Testis (tissue), 2 donors: ENCODE data around the gene OSBPL3.

Source experiments
- POLR2A ChIP-seq: fragments of 450-650 bp; IDR thresholded peaks from one replicate; pipeline ENCODE4 v1.6.1; 2017; ENCODE audit warnings: antibody characterized with exemption, mild to moderate bottlenecking, moderate library complexity
- TF ChIP-seq, protein P1 (sequence below), 3 experiments: fragments of 450-650 bp in 2 of 3; fragments of 200-600 bp in 1 of 3; sonication (generic) in 1 of 3; IDR thresholded peaks; one replicate each; pipeline ENCODE4 v1.5.1; 2016 to 2019; ENCODE audit warnings: antibody characterized with exemption in 3 of 3, mild to moderate bottlenecking in 2 of 3, moderate library complexity in 1 of 3

- TF ChIP-seq, protein P1, sequence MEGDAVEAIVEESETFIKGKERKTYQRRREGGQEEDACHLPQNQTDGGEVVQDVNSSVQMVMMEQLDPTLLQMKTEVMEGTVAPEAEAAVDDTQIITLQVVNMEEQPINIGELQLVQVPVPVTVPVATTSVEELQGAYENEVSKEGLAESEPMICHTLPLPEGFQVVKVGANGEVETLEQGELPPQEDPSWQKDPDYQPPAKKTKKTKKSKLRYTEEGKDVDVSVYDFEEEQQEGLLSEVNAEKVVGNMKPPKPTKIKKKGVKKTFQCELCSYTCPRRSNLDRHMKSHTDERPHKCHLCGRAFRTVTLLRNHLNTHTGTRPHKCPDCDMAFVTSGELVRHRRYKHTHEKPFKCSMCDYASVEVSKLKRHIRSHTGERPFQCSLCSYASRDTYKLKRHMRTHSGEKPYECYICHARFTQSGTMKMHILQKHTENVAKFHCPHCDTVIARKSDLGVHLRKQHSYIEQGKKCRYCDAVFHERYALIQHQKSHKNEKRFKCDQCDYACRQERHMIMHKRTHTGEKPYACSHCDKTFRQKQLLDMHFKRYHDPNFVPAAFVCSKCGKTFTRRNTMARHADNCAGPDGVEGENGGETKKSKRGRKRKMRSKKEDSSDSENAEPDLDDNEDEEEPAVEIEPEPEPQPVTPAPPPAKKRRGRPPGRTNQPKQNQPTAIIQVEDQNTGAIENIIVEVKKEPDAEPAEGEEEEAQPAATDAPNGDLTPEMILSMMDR (IDR thresholded peaks at IDR 0.05): no peak
- no peak for TF ChIP-seq POLR2A
Measured at GRCh38 chr7:24956021-24956420, 24.0 kb downstream of the OSBPL3 start.
